ENCODE results near the gene NDUFS8. TPM values are rescaled to one million over a fixed set of nuclear protein-coding genes. Genes with fewer than 3 reads are reported as not detected.
A peak's percentile ranks its signal among the peaks of the same experiment; 100 is the strongest.
"Not testable (repeated sequence)": the region's sequence is repeated elsewhere in the genome, so short reads cannot be mapped to it uniquely, and the experiment has no call there.

The NDUFS8 gene
- 91.2 and 92.4 TPM in 2 replicates for total RNA-seq (2014; rRNA removed; shearing (Covaris generic))
- 112 and 119 TPM in 2 replicates for polyA plus RNA-seq (2015; cell fraction: cytosol; rRNA removed)
- 45.3 and 51.4 TPM in 2 replicates for polyA plus RNA-seq (2015; cell fraction: nucleus; rRNA removed)

- in situ Hi-C loops (cut with HindIII; ENCODE audit: low pct_unique_long_range_greater_than_20kb, low sequenced_read_pairs) = no loop called here
Measured at GRCh38 chr11:68030318-68031143, at the start of gene NDUFS8. TSS of gene NDUFS8 (plus strand) at chr11:68030681. CDS start at chr11:68032152, 1,471 bp downstream.

GRCh38 chr11:67981226-67981625, 49.3 kb upstream of the NDUFS8 start:
- in situ Hi-C loops (cut with HindIII; ENCODE audit: low pct_unique_long_range_greater_than_20kb, low sequenced_read_pairs); DNase-seq (ENCODE audit: low read depth, low spot score): not testable (repeated sequence)

More at GRCh38 chr11:68030318-68031143, at the start of gene NDUFS8:
- peak; percentile 98 for DNase-seq (ENCODE audit: low read depth, low spot score)

GRCh38 chr11:67982255-67982857, 48.1 kb upstream of the NDUFS8 start:
- in situ Hi-C loops (cut with HindIII; ENCODE audit: low pct_unique_long_range_greater_than_20kb, low sequenced_read_pairs) = not testable (repeated sequence)

GRCh38 chr11:67983951-67984350, 46.5 kb upstream of the NDUFS8 start:
- in situ Hi-C loops (cut with HindIII; ENCODE audit: low pct_unique_long_range_greater_than_20kb, low sequenced_read_pairs) = no loop called here
- DNase-seq (ENCODE audit: low read depth, low spot score) = no peak

More at GRCh38 chr11:67982255-67982857, 48.1 kb upstream of the NDUFS8 start:
- DNase-seq (ENCODE audit: low read depth, low spot score) = not testable (repeated sequence)

DNA sequence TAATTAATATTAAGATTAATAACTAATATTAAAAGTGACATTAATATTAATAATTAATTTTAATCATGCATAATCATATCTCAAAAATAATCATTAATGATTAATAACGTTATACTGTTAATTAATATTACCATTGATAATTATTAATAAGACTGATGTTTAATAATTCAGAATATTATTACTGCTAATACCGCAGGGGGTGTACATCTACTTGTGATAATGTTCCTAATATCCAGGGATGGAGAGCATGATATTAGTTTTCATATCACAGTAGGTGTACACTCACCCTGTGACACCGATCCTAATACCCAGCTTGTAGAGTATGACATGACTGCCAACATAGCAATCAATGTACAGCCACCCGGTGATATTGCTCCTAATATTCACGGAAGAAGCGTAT, 45.2 kb upstream of the NDUFS8 start:
- DNase-seq (ENCODE audit: low read depth, low spot score); in situ Hi-C loops (cut with HindIII; ENCODE audit: low pct_unique_long_range_greater_than_20kb, low sequenced_read_pairs): not testable (repeated sequence)

DNA sequence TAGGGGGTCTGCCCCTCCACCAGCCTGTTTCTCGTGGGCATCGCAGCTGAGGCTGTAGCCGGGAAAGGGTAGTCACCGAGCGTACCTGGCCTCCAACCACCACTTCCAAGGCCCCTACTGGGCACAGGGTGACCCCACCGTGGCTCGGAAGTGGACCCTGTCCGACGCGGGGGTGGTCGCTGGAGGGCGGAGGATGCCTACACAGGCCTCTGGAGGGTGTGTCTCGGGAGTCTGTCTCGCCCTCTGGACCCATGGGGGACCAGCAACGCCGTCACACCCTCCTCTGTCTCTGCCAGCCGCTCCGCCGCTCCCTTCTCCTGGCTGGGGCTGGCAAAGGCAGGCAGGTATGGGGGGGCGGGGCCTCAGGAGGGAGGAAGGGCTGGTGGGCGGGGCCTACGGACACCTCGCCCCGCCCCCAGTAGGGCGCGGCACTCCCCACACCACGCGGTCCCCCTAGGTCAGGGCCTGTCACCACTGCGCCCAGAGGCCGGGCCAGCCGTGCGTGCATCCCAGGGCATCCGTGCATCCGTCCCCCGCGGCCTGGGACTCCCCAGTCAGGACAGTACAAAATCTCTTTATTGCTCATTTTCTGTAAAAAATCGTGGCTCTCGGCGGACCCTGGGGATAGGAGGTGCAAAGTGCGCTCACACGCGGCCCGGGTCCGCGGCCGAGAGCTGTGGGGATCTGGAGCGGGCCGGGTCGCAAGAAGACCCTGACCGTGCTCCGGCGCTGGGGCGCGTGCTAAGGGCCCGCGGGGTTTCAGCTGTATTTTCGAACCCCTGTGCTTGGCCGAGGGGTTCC, 39.7 kb upstream of the NDUFS8 start:
- in situ Hi-C loops (cut with HindIII; ENCODE audit: low pct_unique_long_range_greater_than_20kb, low sequenced_read_pairs); DNase-seq (ENCODE audit: low read depth, low spot score): not testable (repeated sequence)

- in situ Hi-C loops (cut with HindIII; ENCODE audit: low pct_unique_long_range_greater_than_20kb, low sequenced_read_pairs) = not testable (repeated sequence)
Measured at GRCh38 chr11:67991347-67992121, 38.9 kb upstream of the NDUFS8 start.

GRCh38 chr11:67993821-67994220, 36.7 kb upstream of the NDUFS8 start:
- peak; percentile 32 for DNase-seq (ENCODE audit: low read depth, low spot score)
- in situ Hi-C loops (cut with HindIII; ENCODE audit: low pct_unique_long_range_greater_than_20kb, low sequenced_read_pairs) = not testable (repeated sequence)

More at GRCh38 chr11:67991347-67992121, 38.9 kb upstream of the NDUFS8 start:
- not testable (repeated sequence) for DNase-seq (ENCODE audit: low read depth, low spot score)

- DNase-seq (ENCODE audit: low read depth, low spot score); in situ Hi-C loops (cut with HindIII; ENCODE audit: low pct_unique_long_range_greater_than_20kb, low sequenced_read_pairs): not testable (repeated sequence)
Measured at GRCh38 chr11:67994387-67994786, 36.1 kb upstream of the NDUFS8 start.

- DNase-seq (ENCODE audit: low read depth, low spot score); in situ Hi-C loops (cut with HindIII; ENCODE audit: low pct_unique_long_range_greater_than_20kb, low sequenced_read_pairs): not testable (repeated sequence)
Measured at GRCh38 chr11:67995129-67995528, 35.4 kb upstream of the NDUFS8 start.

DNA sequence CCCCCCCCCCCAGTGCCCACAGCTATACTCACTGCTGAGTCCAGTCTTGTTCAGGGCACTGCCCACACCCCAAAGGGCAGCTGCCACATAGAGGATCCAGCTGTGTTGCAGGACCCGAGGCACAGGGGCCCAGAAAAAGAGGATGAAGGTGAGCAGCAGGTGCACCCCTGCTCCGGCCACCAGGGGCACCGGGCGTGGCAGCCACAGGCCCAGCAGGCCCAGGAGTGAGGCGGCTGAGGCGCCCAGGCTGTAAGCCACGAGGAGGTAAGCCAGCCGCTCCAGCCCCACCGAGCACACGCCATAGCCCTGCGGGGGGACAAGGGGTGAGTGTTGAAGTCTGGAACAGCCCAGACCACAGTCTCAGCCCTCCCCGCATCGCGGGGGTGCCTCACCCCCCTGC, 34.9 kb upstream of the NDUFS8 start:
- DNase-seq (ENCODE audit: low read depth, low spot score); in situ Hi-C loops (cut with HindIII; ENCODE audit: low pct_unique_long_range_greater_than_20kb, low sequenced_read_pairs): not testable (repeated sequence)

- in situ Hi-C loops (cut with HindIII; ENCODE audit: low pct_unique_long_range_greater_than_20kb, low sequenced_read_pairs) = no loop called here
Measured at GRCh38 chr11:67996051-67996450, 34.4 kb upstream of the NDUFS8 start.

GRCh38 chr11:67996622-67997474, 33.6 kb upstream of the NDUFS8 start:
- peak; percentile 40 for DNase-seq (ENCODE audit: low read depth, low spot score)
- in situ Hi-C loops (cut with HindIII; ENCODE audit: low pct_unique_long_range_greater_than_20kb, low sequenced_read_pairs) = no loop called here

More at GRCh38 chr11:67996051-67996450, 34.4 kb upstream of the NDUFS8 start:
- no peak for DNase-seq (ENCODE audit: low read depth, low spot score)

GRCh38 chr11:67997475-67997921, 33.0 kb upstream of the NDUFS8 start:
- no peak for DNase-seq (ENCODE audit: low read depth, low spot score)
- in situ Hi-C loops (cut with HindIII; ENCODE audit: low pct_unique_long_range_greater_than_20kb, low sequenced_read_pairs) = no loop called here

- in situ Hi-C loops (cut with HindIII; ENCODE audit: low pct_unique_long_range_greater_than_20kb, low sequenced_read_pairs) = no loop called here
- DNase-seq (ENCODE audit: low read depth, low spot score) = no peak
Measured at GRCh38 chr11:67998150-67999045, 32.1 kb upstream of the NDUFS8 start.

Data from SK-MEL-5 (cell line).